Activated CD4-positive, alpha-beta T cell treated with anti-CD3 and anti-CD28 coated beads, Interleukin-10, Interleukin-2, amounts not matched to agents 100 ng/mL and 50 ng/mL, durations not matched to agents 16 hours and 8 hours (primary cell): ENCODE results near the gene NARF.
"Not testable (repeated sequence)": the region's sequence is repeated elsewhere in the genome, so short reads cannot be mapped to it uniquely, and the experiment has no call there.

ENCODE experiments used
- DNase-seq: peaks from one replicate; pipeline ENCODE4 v3.0.0-alpha.2; 2020

NARF gene

DNA sequence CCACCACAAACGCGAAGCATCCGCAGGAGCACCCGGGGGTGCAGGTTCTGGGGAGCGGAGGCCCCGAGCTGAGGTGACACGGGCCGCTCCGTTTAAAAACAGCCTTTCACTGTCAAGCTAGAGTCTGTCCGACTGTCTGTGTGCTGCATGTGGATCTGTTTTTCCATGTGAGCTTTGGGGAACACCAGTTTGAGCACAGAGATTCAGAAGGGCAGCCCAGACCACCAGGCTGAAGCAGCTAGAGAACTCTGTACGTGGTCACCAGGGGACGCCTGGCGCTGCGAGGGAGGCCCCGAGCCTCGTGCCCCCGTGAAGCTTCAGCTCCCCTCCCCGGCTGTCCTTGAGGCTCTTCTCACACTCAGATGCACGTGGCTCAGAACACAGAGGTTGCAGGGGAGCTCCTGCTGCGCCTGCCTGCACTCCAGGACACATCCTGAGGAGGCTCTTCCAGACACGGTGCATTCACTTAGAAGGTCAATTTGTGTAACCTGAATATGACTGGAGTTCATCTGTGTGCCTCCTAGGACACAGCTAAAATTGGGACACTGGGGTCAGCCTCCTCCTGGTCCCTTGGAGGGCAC, 45.3 kb downstream of the NARF start:
- no peak for DNase-seq

DNA sequence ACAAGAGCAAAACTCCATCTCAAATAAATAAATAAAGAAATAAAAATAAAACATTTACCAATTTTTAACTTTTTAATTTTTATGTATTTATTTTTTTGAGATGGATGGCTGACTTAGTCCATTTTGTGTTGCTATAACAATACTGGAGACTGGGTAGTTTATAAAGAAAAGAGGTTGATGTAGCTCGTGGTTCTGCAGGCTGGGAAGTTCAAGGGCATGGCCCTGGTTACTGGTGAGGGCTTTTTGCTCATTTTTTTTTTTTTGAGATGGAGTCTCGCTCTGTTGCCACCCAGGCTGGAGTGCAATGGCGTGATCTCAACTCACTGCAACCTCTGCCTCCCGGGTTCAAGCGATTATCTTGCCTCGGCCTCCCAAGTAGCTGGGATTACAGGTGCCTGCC, 46.8 kb downstream of the NARF start:
- no peak for DNase-seq

DNA sequence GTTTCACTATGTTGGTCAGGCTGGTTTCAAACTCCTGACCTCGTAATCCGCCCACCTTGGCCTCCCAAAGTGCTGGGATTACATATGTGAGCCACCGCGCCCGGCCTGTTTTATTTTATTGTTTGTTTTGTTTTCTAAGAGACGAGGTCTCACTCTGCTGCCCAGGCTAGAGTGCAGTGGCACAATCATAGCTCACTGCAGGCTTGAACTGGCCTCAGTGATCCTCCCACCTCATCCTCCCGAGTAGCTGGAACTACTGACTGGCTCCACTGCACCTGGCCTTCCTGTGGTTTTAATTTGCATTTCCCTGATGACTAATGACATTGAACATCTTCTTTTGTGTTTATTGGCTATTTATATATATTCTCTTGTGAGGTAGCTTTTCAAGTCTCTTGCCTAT, 47.9 kb downstream of the NARF start:
- DNase-seq: peak; percentile 51

DNA sequence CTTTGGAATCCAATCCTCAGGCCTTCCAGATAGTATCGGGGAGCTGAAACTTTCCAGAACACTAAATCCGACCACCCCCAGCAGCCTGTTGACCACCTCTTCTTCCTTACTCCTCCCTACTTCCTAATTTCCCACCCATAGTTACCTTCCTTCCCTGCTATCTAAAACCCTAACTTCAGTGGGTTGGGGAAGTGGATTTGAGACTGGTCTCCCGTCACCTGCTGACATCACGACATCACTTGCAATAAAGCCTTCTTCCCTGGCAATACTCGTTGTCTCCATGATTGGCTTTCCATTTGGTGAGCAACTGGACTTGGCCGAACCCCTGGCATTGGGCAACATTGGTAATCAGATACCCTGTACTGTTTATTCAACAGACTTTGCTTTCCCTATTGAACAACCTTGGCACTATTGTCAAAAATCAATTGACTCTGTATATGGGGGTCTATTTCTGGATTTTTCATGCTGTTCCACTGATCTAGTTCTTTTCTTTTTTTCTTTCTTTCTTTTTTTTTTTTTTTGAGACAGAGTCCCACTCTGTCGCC, 49.2 kb downstream of the NARF start:
- DNase-seq: no peak

DNA sequence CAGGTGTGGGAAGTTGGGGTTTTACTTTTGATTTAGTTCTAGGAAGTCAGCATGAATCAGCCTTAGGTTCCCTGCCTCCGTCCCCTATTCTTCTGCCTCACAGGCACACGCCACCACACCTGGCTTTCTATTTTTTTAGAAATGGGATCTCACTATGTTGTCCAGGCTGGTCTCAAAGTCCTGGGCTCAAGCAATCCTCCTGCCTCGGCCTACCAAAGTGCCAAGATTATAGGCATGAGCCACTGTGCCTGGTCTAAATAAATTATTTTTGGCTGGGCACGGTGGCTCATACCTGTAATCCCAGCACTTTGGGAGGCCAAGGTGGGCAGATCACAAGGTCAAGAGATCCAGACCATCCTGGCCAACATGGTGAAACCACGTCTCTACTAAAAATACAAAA, 53.1 kb downstream of the NARF start:
- not testable (repeated sequence) for DNase-seq

DNA sequence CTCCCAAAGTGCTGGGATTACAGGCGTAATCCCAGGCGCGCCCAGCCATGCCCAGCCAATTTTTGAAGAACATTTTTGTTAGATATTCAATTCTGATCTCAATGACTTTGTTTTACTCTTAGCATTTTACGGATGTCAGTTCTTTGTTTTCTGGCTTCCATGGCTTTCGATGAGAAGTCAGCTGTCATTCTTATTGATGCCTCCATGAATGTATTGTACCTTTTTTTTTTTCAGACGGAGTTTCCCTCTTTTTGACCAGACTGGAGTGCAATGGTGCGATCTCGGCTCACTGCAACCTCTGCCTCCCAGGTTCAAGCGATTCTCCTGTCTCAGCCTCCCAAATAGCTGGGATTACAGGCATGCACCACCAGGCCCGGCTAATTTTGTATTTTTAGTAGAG, 55.3 kb downstream of the NARF start:
- DNase-seq: not testable (repeated sequence)

DNA sequence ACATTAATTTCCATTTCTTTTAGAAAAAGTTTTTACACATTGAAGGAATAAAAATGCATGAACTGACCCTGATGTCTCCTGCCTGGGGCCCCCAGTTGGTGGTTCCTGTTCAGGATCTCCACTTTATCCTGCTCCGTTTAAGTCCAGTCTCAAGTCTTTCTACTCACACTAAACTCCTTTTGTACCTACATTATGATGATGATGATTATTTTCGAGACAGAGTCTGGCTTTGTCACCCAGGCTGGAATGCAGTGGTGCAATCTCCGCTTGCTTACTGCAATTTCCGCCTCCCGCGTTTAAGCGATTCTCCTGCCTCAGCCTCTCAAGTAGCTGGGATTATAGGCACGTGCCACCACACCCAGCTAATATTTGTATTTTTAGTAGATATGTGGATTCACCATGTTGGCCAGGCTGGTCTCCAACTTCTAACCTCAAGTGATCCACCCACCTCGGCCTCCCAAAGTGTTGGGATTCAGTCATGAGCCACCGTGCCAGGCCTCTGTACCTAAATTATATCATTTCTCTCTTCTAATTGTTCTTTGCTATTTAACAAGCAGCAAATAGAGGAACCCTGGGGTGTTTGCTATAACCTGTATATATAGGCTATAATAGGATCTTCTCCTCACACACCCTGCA, 58.8 kb downstream of the NARF start:
- no peak for DNase-seq

DNA sequence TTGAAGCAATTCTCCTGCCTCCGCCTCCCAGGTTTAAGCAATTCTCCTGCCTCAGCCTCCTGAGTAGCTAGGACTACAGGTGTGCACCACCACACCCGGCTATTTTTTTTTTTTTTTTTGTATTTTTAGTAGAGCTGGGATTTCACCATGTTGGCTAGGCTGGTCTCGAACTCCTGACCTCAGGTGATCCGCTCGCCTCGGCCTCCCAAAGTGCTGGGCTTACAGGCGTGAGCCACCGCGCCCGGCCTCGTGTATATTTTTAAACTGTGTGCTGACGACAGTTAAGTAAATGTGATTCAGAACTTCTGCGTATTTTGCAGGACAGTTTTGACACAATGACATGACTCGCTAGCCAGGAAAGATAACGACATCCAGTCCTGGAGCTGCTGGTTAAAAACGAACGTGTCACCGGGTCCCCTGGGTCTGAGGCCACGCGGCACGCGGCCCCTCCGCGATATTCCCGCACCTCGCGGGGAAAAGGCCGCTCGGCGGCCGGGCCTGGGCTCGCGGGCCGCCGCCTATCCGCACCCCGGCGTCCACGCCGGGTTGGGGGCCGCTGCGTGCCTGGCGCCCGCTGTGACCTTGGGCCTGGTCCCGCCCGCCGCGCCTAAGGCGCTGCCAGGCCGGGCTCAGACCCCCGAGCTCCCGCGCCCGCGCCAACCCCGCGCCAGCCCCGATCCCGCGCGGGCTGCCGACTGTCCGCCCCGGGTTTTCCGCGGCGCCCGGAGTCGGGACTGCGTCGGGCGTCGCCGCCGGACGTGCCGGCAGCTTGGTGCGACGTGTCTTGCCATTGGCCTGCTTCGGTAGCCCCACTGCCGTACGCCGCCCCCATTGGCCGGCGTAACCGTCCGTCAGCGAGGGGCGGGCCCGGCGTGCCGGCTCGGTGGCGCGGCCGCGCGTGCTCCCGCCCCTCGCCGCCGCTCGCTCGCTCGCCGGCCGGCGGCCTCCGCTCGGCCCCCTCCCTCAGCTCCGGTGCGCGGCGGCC, 60.6 kb downstream of the NARF start, which contains the start of gene FOXK2:
FOXK2 (plus strand) TSS at position 907 of the 985 bp plus-strand sequence. CDS start 157 bp downstream, outside the sequence.
- peak; percentile 97 for DNase-seq

DNA sequence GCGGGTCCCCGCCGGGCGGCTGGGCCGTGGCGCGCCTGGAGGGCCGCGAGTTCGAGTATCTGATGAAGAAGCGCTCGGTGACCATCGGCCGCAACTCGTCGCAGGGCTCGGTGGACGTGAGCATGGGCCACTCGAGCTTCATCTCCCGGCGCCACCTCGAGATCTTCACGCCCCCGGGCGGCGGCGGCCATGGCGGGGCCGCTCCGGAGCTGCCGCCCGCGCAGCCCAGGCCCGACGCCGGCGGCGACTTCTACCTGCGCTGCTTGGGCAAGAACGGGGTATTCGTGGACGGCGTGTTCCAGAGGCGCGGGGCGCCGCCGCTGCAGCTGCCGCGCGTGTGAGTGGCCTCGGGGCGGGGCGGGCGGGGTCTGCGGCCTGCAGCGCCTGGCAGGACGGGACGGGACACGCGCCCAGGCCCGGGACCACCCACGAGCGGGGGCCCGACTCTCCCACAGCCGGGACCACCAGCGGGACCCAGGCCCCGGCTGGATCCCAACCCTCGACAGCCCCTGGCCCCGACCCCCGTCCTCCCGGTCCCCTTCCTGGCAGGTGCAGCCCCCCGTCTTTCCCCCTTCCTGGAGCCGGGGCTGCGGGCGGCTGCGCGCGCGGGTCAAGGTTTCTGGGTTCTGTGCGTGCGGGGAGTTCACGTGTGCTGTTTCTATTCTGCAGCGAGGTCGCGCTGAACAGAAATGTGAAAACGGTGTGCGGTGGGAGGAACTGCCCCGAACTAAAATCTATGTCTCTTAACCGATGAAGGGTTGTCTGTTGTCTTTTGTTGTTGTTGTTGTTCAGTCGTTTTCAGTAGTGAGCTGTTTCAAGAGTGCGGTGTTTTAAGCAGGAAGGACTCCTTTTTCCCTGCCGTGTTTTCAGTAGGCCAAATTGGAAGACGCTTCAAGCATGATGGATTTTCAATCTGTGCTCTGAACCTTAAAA, 61.7 kb downstream of the NARF start:
- DNase-seq: peak; percentile 46

DNA sequence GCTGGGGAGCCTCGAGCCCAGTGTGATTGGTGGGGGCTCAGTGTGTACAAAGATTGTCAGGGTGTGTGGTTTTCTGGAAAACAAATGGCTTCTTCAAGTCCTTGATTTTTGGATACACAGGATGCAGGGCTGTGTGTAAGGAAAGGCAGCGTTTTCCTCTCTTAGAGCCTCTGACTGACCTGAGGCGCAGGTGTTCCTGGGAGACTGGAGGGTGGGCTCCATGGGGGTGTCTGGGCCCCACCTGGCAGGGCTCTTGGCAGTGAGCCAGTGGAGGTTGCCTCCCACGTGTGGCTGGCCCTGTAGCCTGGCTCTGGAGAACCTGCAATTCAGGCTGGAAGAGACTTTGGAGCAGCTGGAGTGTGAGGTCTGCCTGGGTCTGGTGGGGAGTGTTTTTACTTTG, 66.0 kb downstream of the NARF start:
- no peak for DNase-seq

DNA sequence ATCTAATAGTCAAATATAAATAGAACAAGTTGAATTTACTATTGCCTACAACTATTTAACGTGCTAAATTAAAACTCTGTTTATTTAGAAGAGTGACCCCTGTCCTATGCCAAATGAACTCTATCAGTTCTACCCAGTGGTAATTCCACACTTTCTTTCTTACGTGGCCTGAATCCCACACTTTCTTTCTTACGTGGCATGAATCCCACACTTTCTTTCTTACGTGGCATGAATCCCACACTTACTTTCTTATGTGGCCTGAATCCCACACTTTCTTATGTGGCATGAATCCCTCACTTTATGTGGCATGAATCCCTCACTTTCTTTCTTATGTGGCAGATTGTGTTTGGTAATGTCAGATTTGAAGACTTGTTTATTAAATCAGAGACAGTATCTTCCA, 67.2 kb downstream of the NARF start:
- peak; percentile 16 for DNase-seq

DNA sequence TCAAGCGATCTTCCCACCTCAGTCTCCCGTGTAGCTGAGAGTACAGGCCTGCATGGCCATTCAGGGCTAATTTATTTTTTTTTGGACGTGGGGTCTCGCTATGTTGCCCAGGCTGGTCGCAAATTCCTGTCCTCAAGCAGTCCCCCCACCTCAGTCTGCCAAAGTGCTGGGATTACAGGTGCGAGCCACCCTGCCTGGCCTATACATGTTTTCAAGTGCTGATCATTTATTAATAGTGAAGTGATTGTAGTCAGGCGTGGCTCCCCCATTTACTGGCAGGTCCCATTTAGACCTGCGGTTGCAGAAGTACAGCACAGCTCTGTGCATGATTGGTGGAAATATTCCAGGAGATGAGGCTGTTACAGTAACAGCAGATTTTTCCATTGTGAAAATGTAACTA, 69.4 kb downstream of the NARF start:
- DNase-seq: no peak

DNA sequence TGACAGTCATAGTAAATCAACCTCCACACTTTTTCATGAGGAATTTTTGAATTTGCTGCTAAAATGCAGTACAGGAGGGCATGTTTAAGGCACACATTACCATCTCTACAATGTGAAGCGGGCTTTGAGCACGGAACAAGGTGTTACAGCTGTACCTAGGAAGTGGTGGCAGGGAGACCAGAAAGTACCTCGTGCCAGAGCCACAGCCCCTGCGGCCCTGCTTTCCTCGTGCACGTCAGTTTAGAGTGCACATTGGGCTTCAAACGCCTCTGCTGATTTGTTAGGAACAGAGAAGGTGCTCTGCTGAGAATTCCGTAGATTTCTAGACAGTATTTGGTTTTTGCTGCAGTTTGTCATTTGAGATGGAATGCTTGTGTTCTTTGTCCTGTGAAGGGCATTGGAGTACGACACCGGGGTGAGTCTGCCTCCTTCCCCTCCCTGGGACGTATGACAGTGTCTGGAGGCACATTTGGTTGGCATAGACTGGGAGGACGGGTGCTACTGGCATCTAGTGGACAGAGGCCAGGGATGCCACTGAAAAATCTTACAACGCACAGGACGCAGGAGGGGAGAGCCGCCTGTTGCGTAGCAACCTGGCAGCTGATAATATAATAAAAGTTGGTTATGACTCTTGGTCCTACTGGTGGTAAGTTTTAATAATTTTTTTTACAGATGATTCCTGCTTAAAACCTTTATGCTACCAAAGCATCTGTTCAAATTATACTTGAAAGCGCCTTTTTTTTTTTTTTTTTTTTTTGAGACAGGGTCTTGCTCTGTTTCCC, 70.1 kb downstream of the NARF start:
- no peak for DNase-seq

DNA sequence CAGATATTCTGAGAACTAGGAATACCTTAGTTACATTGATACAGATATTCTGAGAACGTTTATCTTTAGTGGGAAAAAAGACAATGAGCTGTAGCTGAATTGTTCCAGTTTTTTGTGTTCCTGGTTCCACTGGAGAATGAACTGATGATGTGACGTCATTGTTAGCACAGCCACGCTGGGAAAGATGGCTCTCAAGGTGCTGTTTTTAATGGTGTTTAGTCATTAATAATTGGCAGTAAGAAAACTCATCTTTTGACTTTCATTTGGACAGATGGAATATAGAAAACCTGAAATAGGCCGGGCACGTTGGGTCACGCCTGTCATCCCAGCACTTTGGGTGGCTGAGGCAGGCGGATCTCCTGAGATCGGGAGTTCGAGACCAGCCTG, 71.4 kb downstream of the NARF start:
- no peak for DNase-seq

DNA sequence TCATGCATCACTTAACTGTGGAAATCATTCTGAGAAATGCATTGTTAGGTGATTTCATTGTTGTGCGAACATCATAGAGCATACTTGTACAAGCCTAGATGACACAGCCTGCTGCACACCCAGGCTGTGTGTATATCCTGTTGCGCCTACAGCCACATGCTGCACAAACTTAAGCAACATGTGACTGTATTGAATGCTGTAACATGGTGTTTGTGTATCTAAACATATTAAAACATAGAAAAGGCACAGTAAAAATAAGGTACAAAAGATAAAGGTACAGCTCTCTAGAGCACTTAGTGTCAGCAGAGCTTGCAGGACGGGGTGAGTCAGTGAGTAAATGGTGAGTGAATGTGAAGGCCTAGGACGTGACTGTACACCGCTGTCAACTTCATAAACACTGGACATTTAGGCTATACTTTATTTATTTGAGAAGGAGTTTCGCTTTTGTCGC, 72.9 kb downstream of the NARF start:
- DNase-seq: peak; percentile 10

DNA sequence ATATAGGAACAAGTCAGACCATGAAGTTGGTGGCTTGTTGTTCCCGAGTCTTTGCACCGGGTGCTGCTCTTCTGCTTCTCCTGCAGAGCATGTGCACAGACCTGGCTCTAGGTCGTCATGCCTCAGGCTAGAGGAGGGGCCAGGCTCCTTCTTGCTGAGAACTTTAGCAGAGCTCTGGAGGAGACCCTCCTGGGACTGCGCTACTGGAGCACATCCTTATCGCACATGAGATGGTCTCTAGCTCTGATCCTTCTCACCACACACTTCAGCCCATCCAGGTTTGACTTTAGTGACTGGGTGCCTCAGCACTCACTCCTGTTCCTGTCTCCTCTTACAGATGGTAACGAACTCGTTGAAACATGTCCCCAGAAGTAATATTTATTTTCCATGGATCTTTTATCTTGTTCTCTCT, 75.9 kb downstream of the NARF start:
- DNase-seq: no peak

DNA sequence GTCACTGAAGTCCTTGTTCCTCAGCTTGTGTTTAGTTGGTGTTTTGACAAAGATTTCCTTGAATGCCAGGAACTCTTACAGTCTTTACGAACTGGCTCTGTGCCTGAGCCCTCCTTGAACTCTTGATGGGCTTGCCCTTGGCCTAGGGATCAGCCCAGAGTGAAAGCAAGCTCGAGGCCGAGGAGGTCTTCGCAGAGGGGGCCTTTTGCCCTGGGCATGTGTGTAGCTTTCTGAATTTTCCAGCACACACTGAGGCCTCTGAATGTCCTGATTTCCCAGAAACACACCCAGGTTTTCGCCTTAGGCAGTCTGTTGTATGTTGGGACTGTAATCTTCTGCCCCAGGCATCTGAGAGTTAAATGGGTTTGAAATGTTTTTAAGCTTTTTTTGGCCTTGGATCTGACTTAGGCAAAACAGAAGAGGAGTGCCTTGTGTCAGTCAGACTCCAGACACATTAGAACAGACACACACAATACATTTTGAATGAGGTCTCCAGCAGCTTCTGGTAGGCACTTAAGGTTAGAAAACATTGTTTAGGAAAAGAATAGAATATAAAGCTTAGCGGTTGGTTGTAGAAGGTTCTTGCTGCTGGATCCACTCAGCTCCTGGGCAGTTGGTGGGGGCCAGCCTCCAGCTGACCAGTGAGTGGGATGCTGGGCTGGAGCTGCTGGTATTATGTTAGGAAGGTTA, 78.1 kb downstream of the NARF start:
- no peak for DNase-seq

DNA sequence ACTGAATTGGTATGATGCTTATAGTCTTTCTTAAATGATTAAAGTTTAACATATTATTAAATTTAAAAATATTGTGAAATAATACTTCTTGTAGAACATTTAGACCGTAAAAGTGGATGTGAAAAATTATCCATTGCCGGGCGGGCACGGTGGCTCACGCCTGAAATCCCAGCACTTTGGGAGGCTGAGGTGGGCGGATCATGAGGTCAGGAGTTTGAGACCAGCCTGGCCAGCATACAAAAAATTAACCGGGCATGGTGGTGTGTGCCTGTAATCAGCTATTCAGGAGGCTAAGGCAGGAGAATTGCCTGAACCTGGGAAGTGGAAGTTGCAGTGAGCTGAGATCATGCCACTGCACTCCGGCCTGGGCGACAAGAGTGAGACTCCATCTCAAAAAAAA, 78.7 kb downstream of the NARF start:
- DNase-seq: not testable (repeated sequence)

DNA sequence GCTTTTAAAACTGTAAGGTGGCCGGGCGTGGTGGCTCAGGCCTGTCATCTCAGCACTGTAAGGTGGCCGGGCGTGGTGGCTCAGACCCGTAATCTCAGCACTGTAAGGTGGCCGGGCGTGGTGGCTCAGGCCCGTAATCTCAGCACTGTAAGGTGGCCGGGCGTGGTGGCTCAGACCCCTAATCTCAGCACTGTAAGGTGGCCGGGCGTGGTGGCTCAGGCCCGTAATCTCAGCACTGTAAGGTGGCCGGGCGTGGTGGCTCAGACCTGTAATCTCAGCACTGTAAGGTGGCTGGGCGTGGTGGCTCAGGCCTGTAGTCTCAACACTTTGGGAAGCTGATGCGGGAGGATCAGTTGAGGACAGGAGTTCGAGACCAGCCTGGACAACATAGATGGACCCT, 80.5 kb downstream of the NARF start:
- DNase-seq: not testable (repeated sequence)
